Endothelial cell (in vitro differentiated cells): ENCODE data around the gene OR5H14. TPM values are rescaled to one million over a fixed set of nuclear protein-coding genes. Genes with fewer than 3 reads are reported as not detected.

Experiments
- DNase-seq: peaks from one replicate; pipeline ENCODE4 v3.0.0; 2021; ENCODE audit warnings: low spot score
- H3K27ac Mint-ChIP-seq: one replicate; pipeline ENCODE4 v1.8.0; 2021; ENCODE audit warnings: mixed read lengths, inconsistent platforms; ENCODE audit not compliant: unreplicated experiment
- H3K27me3 Mint-ChIP-seq: one replicate; pipeline ENCODE4 v1.8.0; 2021; ENCODE audit warnings: mild to moderate bottlenecking, moderate library complexity, mixed read lengths, inconsistent platforms; ENCODE audit not compliant: unreplicated experiment
- H3K36me3 Mint-ChIP-seq: one replicate; pipeline ENCODE4 v1.8.0; 2021; ENCODE audit warnings: mild to moderate bottlenecking, low read depth, mixed read lengths, inconsistent platforms; ENCODE audit not compliant: unreplicated experiment
- H3K4me1 Mint-ChIP-seq: one replicate; pipeline ENCODE4 v1.8.0; 2021; ENCODE audit warnings: mild to moderate bottlenecking, mixed read lengths, inconsistent platforms; ENCODE audit not compliant: unreplicated experiment
- H3K4me3 Mint-ChIP-seq: one replicate; pipeline ENCODE4 v1.8.0; 2021; ENCODE audit warnings: mild to moderate bottlenecking, mixed read lengths, inconsistent platforms; ENCODE audit not compliant: unreplicated experiment
- H3K9me3 Mint-ChIP-seq: one replicate; pipeline ENCODE4 v1.8.0; 2021; ENCODE audit warnings: mixed read lengths, inconsistent platforms; ENCODE audit not compliant: unreplicated experiment
- long read RNA-seq: library from polyadenylated mRNA; unstranded; transcript quantifications from one replicate; pipeline ENCODE4 v2.0.0, GENCODE V29; 2020; ENCODE audit not compliant: unreplicated experiment
- total RNA-seq: library from RNA; stranded (reverse); fragmentation: NEBNext Ultra II Directional; extraction: Animal tissue kit (Norgen Biotek cat#: 25700); gene quantifications from one replicate; pipeline ENCODE4 v1.2.1, GENCODE V29; 2021; ENCODE audit not compliant: unreplicated experiment
- TF ChIP-seq, protein P1 (sequence below): fragments of 200-600 bp; sonication (generic); IDR thresholded peaks from one replicate; pipeline ENCODE4 v1.5.0; 2021; ENCODE audit warnings: antibody characterized with exemption; ENCODE audit not compliant: unreplicated experiment

Gene OR5H14
- total RNA-seq: not detected
- long read RNA-seq: 0 reads

DNA sequence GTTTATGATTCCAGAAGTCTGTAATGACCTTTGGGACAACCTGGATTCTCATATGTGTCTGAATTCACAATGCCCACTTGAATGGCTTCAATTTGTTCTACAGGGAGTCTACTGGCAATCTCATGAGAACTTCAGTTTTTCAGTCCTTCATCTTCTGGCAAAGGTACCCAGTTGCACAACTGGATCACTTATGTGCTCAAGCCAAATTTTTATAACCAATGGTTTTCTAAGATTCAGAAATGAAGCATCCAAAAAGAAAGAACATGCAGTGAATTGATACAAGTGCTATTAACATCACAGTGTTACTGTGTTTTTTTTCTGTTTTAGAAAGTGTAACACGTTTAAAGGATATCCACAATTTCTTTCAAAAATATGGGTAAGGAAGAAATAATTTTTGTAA lies at the start of gene OR5H14:
TSS of gene OR5H14 (plus strand) at position 301 of the 400 bp plus-strand sequence. CDS start 1,907 bp downstream, outside the sequence.
- H3K27ac Mint-ChIP-seq: no peak within 1 kb of the TSS
- H3K4me3 Mint-ChIP-seq: no peak within 1 kb of the TSS
- no peaks in the 10 kb centered on the region for H3K27me3 Mint-ChIP-seq
- no peak for DNase-seq
- peaks cover 3% of the 10 kb centered on the region for H3K4me1 Mint-ChIP-seq
- no peaks in the 10 kb centered on the region for H3K36me3 Mint-ChIP-seq
- H3K9me3 Mint-ChIP-seq: no peaks in the 10 kb centered on the region
- TF ChIP-seq, protein P1, sequence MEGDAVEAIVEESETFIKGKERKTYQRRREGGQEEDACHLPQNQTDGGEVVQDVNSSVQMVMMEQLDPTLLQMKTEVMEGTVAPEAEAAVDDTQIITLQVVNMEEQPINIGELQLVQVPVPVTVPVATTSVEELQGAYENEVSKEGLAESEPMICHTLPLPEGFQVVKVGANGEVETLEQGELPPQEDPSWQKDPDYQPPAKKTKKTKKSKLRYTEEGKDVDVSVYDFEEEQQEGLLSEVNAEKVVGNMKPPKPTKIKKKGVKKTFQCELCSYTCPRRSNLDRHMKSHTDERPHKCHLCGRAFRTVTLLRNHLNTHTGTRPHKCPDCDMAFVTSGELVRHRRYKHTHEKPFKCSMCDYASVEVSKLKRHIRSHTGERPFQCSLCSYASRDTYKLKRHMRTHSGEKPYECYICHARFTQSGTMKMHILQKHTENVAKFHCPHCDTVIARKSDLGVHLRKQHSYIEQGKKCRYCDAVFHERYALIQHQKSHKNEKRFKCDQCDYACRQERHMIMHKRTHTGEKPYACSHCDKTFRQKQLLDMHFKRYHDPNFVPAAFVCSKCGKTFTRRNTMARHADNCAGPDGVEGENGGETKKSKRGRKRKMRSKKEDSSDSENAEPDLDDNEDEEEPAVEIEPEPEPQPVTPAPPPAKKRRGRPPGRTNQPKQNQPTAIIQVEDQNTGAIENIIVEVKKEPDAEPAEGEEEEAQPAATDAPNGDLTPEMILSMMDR: no peak

DNA sequence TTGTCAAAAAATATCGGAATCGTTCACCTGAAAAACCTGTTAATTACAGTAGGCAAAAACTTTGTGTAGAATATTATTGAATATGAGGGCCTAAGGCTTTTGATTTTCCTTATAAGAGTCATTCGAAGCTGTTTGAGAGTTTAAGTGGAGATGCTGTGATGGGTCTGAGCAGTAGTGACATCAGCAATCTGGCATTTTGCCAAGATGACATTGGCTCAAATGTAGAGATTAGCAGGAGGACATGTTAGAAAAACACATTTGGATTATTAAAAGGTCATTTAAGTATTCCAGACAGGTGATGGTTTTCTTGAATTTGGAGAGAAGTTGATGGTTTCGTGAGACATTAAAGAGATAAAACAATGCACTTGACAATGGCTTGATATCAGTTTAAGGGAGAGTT lies 47.4 kb upstream of the OR5H14 start:
- H3K36me3 Mint-ChIP-seq: no peaks in the 10 kb centered on the region
- no peak for DNase-seq
- no peaks in the 10 kb centered on the region for H3K9me3 Mint-ChIP-seq
- TF ChIP-seq, protein P1: no peak
- H3K4me3 Mint-ChIP-seq: no peak overlapping the region
- H3K27me3 Mint-ChIP-seq: no peaks in the 10 kb centered on the region
- no peaks in the 10 kb centered on the region for H3K4me1 Mint-ChIP-seq
- no peak overlapping the region for H3K27ac Mint-ChIP-seq

DNA sequence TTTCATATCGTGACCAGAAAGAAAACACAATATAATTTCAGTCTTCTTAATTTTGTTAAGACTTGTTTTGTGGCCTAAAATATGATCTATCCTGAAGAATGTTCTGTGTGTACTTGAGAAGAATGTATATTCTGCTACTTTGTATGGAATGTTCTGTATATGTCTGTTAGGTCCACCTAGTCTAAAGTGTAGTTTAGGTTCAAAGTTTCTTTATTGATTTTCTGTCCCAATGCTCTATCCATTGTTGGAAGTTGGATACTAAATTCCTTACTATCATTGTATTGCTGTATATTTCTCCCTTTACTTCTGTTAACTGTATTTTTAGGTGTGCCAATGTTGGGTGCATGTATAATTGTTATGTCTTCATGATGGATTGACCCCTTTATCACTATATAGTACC lies 39.1 kb upstream of the OR5H14 start:
- H3K27ac Mint-ChIP-seq: no peak overlapping the region

DNA sequence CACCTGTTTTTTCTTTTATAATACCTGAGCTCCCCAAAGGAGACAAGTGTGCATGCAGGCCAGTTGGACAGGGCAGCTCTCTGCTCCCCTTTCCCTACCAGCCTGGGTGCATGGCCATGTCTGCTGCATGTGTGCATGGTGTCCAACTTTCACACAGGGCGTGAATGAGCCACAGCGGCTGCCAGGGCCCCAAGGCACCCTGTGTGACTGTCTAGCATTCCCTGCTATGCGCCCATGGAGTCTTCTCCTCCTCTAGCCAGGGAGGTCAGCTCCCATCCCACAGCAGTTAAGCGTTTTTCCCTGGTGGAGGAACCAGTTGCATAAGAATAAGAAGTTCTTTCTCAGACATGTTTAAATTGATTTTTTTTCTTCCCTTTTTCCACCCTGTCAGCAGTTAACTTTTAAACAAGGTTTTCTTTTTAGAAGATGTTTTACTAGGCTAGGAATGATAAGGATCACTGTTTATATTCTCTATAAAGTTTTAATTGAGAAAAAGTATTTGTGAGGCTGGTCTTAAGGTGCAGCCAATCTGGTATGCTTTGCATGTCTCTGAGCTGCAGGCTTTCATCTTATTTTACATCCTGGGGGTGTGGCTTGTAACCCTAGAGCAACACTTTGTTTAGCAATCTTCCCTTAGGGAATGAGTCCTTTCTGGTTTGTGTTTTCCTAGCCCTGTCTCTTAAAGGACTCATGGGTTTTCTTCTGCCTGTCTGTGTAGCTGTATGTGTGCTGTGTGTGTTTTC lies 37.3 kb upstream of the OR5H14 start:
- H3K36me3 Mint-ChIP-seq: no peaks in the 10 kb centered on the region
- H3K27ac Mint-ChIP-seq: no peak overlapping the region
- no peak overlapping the region for H3K4me3 Mint-ChIP-seq
- H3K27me3 Mint-ChIP-seq: peaks cover under 1% of the 10 kb centered on the region
- no peaks in the 10 kb centered on the region for H3K9me3 Mint-ChIP-seq
- TF ChIP-seq, protein P1: no peak
- DNase-seq: no peak
- no peaks in the 10 kb centered on the region for H3K4me1 Mint-ChIP-seq

More for the DNA sequence above, 39.1 kb upstream of the OR5H14 start:
- Mint-ChIP-seq H3K9me3 (no peaks in the 10 kb centered on the region), H3K4me1 (no peaks in the 10 kb centered on the region), H3K36me3 (no peaks in the 10 kb centered on the region), H3K4me3 (no peak overlapping the region), H3K27me3 (peaks cover 1% of the 10 kb centered on the region)
- DNase-seq: no peak
- TF ChIP-seq, protein P1: no peak

DNA sequence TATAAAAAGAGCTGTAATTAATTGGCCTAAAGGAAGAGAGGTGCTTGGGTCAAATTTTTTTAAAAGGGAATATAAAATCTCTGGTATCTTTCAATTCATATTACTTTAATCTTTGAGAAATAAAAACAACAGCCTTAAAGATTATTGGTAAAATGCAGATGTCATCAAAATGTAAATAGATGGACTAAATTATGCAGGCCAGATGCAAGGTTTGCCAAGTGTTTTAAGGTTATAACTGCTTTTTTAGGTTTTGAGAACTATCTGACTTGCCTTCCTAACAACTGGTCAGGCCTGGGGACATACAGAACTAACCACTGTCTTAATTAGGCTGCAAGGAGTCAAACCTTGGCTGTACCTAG lies 36.8 kb upstream of the OR5H14 start:
- DNase-seq: no peak
- no peak overlapping the region for H3K27ac Mint-ChIP-seq
- no peaks in the 10 kb centered on the region for H3K4me1 Mint-ChIP-seq
- no peak overlapping the region for H3K4me3 Mint-ChIP-seq
- H3K27me3 Mint-ChIP-seq: no peaks in the 10 kb centered on the region
- TF ChIP-seq, protein P1: no peak
- no peaks in the 10 kb centered on the region for H3K36me3 Mint-ChIP-seq
- H3K9me3 Mint-ChIP-seq: no peaks in the 10 kb centered on the region
